ENCODE measurements around the gene SLC6A3. TPM values are rescaled to one million over a fixed set of nuclear protein-coding genes. Genes with fewer than 3 reads are reported as not detected.

The SLC6A3 gene
- total RNA-seq, 4 donors from 2014 or later: 0.16 to 0.22 TPM; not detected in 2

DNA sequence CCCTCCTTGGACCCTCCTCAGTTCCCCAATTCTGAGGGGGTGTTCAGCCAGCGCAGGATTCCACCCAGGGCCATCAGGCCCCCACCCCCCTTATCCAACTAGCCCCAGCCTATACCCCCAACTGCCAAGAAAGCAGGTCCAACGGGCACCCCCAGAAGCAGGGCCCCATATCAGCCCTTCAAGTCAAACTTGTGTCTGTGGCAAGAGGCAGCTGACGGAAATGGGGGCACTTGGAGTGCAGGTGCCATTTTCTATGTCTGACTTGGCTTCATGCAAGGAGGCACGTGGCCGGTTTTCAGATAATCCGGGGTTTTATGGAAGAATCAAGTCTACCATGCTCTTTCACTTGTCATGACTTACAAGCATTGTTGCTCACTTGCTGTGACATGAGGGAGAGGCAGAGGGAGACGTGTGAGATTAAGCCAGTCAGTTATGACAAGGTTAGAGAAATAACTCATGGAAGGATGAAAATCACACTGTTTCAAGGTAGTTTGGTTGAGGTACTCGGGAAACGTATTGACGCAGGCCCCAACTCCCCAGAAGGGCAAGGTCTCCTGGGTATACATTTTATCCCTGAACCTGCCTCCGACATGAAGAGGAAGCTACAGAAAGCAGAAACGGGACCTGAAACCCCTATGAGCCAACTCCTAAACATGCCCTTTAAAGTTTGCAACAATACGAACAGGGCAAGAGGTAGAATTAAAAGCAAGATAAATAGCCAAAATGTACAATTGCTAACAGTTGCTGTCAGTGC lies 73.8 kb downstream of the SLC6A3 start:
- TF ChIP-seq, protein P1, sequence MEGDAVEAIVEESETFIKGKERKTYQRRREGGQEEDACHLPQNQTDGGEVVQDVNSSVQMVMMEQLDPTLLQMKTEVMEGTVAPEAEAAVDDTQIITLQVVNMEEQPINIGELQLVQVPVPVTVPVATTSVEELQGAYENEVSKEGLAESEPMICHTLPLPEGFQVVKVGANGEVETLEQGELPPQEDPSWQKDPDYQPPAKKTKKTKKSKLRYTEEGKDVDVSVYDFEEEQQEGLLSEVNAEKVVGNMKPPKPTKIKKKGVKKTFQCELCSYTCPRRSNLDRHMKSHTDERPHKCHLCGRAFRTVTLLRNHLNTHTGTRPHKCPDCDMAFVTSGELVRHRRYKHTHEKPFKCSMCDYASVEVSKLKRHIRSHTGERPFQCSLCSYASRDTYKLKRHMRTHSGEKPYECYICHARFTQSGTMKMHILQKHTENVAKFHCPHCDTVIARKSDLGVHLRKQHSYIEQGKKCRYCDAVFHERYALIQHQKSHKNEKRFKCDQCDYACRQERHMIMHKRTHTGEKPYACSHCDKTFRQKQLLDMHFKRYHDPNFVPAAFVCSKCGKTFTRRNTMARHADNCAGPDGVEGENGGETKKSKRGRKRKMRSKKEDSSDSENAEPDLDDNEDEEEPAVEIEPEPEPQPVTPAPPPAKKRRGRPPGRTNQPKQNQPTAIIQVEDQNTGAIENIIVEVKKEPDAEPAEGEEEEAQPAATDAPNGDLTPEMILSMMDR (IDR thresholded peaks at IDR 0.05; ENCODE audit: low read depth): no peak

DNA sequence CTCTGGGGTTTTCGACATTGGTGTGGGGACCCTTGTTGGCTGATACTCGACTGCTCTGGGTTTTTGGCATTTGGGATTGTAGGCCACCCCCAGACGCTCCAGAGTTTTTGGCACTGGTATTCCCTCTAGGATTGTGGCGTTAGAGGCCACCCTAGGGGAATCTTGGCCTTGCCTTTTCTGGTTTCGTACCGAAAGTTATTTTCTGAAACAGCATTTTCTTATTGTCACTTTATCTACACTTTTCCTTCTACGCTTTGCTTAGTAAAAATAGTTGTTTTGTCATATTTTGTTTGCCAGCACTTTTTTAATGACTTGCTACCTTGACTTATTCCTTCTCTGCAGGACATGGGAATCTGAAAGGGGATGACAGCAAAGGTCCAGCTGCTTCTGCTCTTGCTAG lies 75.2 kb downstream of the SLC6A3 start:
- TF ChIP-seq, protein P1 (IDR thresholded peaks at IDR 0.05; ENCODE audit: low read depth): no peak

DNA sequence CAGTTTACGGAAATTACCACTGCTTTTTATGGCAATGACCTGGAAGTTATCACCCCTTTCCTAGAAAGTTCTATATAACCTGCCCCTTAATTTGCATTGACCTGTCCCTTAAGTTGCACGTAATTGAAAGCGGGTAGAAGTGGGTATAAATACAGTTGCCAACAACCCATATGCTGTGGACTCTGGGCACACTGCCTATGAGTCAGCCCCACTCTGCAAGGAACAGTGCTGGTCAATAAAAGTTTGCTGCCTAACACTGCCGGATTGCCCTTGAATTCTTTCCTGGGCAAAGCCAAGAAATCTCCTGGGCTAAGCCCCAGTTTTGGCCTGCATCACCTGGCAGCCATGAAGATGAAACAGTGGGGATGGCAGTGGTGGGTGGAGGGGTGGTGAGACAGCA lies 76.5 kb downstream of the SLC6A3 start:
- TF ChIP-seq, protein P1 (IDR thresholded peaks at IDR 0.05; ENCODE audit: low read depth): no peak

DNA sequence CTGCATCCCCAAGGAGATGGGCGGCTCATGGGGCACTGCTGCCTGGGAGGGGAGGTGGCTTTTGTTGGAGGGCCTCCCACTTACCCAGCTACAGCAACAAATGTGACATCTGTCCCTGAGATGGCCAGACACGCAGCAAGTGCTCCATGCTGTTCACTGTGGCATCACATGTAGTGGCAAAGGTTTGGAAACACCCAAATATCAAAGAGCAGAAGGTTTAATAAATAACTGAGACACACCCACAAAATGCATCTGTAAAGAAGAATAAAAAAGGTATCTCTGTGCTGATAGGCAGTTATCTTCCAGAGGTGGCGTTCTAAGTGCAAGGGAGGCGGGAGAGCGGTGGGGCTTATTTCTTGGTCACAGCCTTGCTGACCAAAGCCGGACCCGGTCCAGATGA lies 77.0 kb downstream of the SLC6A3 start:
- TF ChIP-seq, protein P1 (IDR thresholded peaks at IDR 0.05; ENCODE audit: low read depth): no peak

DNA sequence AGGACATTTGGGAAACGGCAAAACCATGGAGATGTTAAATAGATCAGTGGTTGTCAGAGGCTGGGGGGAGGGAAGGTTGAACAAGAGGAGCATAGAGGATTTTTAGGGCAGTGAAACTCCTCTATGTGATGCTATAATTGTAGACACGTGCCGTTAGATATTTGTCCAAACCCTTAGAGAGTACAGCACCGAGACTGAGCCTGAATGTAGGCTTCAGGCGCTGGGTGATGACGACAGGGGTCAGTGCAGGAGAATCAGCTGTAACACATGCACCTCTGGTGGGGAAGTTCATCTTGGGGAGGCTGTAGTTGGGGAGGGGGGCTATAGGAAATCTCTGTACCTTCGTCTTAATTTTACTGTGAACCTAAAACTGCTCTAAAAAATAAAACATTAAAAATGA lies 78.1 kb downstream of the SLC6A3 start:
- TF ChIP-seq, protein P1 (IDR thresholded peaks at IDR 0.05; ENCODE audit: low read depth): no peak

GRCh38 chr5:1366514-1366913 lies 78.7 kb downstream of the SLC6A3 start:
- TF ChIP-seq, protein P1 (IDR thresholded peaks at IDR 0.05; ENCODE audit: low read depth): no peak

GRCh38 chr5:1364211-1364610 lies 81.0 kb downstream of the SLC6A3 start:
- TF ChIP-seq, protein P1 (IDR thresholded peaks at IDR 0.05; ENCODE audit: low read depth): no peak
